ENCODE data around the gene AP4S1.

GRCh38 chr14:31097081-31097480 lies 71.6 kb downstream of the AP4S1 start:
- no peak for TF ChIP-seq CTCF (IDR thresholded peaks at IDR 0.05)
- TF ChIP-seq EZH2 (IDR thresholded peaks at IDR 0.05), result no peak
